Measurements from ENCODE around the gene CERCAM. TPM values are rescaled to one million over a fixed set of nuclear protein-coding genes. Genes with fewer than 3 reads are reported as not detected.

The CERCAM gene, protein sequence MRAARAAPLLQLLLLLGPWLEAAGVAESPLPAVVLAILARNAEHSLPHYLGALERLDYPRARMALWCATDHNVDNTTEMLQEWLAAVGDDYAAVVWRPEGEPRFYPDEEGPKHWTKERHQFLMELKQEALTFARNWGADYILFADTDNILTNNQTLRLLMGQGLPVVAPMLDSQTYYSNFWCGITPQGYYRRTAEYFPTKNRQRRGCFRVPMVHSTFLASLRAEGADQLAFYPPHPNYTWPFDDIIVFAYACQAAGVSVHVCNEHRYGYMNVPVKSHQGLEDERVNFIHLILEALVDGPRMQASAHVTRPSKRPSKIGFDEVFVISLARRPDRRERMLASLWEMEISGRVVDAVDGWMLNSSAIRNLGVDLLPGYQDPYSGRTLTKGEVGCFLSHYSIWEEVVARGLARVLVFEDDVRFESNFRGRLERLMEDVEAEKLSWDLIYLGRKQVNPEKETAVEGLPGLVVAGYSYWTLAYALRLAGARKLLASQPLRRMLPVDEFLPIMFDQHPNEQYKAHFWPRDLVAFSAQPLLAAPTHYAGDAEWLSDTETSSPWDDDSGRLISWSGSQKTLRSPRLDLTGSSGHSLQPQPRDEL
- total RNA-seq (ENCODE audit: insufficient read depth, low replicate concordance), result 105 TPM

DNA sequence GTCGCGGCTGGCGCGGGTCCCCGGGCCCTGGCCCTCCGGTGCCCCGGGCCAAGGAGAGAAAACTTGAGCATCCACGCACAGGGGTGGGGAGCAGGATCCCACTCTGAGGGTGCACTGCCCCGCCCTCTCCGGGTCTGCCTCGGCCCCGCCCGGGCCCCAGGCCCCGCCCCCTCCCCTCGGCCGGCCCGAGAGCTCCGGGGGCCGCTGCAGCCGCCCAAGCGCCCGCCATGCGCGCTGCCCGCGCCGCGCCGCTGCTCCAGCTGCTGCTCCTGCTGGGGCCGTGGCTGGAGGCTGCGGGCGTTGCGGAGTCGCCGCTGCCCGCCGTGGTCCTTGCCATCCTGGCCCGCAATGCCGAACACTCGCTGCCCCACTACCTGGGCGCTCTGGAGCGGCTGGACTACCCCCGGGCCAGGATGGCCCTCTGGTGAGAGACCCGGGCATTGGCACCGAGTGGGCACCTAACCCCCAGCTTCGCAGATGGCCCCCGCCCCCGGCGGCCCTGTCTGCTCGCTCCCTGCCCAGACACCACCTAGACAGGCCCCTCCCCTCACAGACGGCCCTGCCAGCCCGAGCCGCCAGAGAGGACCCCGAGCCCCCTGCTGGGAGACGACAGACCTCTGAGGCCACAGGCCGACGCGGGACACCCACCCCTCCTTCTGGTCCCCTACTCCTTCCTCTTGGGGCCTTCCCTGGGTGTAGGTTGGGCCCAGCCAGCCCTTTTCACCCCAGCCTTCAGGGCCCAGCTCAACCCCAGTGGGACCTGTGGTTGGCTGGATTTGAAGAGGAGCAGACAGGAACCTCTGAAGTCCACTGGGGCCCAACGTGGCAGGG is at the start of gene CERCAM:
TSS of gene CERCAM (plus strand) at position 207 of the 831 bp plus-strand sequence. CDS start at position 228, 21 bp downstream.
- DNase-seq (ENCODE audit: low spot score), result peak; percentile 77

DNA sequence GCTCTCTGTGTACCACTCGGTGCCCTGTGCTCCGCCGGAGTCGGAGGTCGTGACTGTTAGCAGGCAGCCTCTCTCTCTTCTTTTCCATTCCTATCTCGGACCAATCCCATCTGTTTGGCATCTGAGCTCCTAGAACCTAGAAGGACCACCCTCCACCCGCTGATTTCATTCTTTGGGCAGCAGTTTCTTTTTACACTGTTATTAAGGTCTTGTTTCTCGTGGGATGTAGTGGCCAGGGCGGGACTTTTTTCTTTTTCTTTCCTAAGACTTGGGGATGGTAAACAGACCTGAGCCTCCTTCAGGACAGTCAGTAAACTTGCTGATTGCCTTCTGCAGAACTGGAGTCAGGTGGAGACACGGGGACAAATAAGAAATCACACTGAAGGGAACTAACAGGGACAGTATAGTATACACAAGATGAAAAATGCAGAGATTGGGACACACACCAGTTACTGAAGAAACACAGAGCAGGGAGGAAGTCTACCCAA is 49.0 kb upstream of the CERCAM start:
- DNase-seq (ENCODE audit: low spot score), result no peak

DNA sequence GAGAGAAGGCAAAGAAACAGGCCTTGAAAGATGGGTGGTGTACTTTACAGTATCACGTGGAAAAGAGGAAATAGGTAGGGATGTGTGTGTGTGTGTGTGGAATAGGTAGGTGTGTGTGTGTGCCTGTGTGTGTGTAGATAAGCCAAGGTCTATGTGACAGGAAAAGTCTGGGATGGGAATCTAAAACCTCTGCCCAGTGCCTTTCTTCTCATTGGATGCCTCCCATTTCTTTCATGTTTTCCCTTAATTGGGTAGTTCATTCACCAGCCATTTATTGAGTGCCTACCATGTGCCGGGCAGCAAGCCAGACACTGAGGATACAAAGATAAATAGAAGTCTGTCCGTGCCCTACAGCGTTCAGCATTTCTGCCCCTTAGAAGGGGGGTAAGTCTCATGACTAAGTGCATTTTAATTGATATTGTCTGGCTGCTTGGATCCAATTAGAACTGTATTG is 48.4 kb upstream of the CERCAM start:
- DNase-seq (ENCODE audit: low spot score), result no peak

GRCh38 chr9:128372784-128373183 is 47.9 kb upstream of the CERCAM start:
- DNase-seq (ENCODE audit: low spot score), result no peak

DNA sequence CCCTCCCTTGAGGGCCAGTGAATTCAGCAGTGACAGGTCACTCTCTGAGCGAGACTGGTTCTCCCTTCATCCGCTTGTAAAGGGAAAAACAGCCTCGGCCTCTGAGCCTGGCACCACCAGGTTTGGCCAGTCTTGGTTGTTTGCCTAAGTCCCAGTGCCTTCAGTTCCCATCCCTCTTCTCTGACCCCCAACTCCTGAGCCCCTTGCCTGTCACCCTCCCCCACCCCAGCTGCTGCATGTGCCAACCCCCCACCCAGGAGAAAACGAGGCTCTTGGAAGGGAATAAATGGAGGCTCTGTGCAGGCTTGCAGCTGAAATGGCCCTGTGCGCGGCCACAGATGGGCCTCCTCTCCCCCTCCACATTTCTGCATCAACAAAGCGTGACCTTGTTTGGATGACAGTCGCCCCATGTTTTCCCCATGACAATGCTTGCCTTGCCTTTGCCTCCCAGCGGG is 46.4 kb upstream of the CERCAM start:
- no peak for DNase-seq (ENCODE audit: low spot score)

DNA sequence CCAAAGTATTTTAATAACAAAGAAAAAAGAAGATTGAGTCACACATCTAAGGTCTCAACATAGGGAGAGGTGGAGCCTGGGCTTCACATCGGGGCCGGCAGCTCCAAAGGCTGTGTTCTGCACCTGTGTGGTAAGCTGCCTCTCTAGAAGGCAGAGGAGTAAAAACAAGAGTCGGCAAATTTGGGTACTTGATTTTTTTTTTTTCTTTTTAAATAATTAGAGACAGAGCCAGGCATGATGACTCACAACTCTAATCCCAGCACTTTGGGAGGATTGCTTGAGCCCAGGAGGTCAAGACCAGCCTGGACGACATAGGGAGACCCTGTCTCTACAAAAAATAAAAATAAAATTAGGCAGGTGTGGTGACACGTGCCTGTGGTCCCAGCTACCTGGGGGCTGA is 44.8 kb upstream of the CERCAM start:
- no peak for DNase-seq (ENCODE audit: low spot score)

- no peak for DNase-seq (ENCODE audit: low spot score)
These were observed 38.4 kb upstream of the CERCAM start for GRCh38 chr9:128382261-128382660.

- DNase-seq (ENCODE audit: low spot score), result no peak
These were observed 37.5 kb upstream of the CERCAM start for GRCh38 chr9:128383007-128383753.

GRCh38 chr9:128383791-128384190 is 36.9 kb upstream of the CERCAM start:
- no peak for DNase-seq (ENCODE audit: low spot score)

GRCh38 chr9:128384801-128385495 is 35.7 kb upstream of the CERCAM start:
- DNase-seq (ENCODE audit: low spot score), result no peak

DNA sequence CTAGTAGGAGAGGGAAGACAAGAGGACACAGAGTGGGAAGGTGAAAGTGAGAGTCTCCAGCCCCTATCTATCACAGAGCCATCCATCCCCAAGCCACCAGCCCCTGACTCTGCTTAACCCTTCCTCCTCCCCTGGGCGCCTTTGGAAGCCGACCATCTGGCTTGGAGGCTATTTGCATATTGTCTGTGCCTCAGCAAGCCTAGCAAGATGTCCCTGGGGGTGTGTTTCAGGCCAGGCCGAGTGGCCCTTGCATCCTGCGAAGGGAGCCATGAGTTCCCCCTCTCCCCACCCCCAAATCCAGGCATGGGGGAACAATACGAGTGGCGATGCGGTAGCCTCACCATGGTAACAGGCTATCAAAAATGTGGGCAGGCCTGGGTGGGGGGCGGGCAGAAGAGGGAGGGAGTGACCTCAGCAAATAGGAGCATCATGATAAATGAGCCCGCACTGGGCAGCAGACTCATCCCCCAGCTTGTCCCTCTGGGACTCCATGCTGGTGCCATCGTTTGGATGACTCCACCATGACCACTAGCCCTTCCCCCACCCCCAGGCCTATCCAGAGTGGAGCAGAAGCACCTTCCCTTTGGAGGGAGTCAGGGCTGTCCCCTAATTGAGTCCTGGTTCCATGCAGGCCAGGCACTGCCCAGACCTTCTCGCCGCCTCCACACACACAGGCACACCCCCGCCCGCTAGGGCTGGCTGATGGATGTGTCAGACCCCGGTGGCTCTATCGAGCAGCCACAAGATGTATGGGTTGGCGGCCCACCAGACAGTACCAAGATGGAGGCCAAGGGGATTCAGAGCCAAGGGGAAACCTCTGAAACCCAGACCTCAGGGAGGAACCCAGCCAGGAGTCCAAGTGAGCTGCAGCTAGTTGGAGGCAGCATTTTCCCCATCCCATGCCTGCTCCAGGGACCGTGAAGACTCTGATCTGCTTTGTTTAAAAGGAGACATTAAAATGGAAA is 34.9 kb upstream of the CERCAM start:
- no peak for DNase-seq (ENCODE audit: low spot score)

GRCh38 chr9:128388150-128388549 is 32.5 kb upstream of the CERCAM start:
- DNase-seq (ENCODE audit: low spot score), result no peak

GRCh38 chr9:128389395-128390149 is 31.1 kb upstream of the CERCAM start:
- DNase-seq (ENCODE audit: low spot score), result no peak

DNA sequence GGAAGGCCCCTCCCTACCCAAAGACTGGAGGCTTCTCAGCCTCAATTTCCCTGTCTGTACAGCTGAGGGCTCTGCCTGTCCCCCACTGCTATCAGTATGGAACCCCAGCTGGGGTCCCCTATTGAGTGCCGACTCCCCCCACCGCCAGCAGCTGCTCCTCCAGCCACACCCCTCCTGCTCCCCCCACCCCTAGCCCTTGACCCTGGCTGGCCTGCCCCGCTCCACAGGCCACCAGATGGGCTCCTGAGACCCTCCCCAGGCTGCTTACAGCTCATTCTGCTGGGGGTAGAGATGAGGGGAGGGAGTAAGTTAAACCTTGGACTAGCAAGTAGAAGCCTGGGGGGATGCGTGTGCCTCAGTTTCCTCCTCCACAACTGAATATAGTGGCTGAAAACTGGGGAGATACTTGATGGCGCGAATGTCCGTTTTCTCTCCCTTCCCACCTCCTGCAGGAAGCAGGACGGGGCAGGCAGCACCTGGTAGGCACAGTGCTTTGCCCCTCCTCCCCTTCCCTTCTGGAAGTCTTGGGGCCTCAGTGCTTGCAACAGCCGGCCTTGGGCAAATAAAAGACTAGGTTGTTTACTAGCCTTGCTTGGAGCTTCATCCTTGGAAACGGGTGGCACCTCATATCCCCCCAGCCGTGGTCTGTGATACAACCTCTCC is 30.4 kb upstream of the CERCAM start:
- DNase-seq (ENCODE audit: low spot score), result no peak

DNA sequence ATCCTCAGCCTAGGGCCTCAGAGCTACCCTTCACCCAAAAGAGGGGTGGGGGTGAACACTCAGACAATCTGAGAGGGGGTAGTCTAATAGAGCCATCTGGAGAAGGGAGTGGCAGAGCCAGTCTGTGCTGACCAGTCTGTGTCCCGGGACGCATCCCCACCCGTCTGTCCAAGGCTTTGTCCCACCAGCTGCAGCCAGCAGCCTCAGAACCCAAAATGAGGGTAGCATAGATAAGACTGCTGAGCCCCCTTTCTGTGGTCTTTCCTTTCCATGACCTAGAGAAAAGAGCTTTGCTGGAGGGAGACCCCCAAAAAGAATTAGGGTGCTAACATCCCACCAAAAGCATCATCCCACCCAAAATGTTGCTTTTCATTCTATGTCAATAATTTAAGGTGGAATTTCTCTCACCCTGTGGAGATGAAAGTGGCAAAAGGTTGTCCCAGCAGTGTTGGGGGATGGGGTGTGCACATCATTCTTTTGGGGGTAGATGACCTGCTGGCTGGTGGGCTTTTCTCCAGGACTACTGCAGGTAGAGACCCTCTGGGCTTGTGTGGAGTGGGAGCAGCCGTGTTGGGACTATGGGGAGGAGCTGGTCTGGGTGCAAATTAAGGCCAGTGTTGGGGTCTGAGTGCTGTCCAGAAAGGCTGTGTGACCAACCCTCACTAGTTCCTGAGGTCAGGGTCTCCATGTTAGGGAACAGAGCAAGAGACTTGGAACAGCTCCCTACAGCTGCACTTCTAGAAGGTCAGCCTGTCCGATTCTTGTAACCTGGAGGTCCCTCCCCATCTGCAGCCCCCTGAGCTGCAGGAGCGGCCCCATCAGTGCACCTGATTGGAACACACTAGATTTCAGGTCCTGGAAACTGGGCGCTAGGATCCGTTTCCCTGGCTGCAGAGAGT is 29.6 kb upstream of the CERCAM start:
- no peak for DNase-seq (ENCODE audit: low spot score)

- DNase-seq (ENCODE audit: low spot score), result no peak
These were observed 28.7 kb upstream of the CERCAM start for GRCh38 chr9:128391956-128392301.

Data from umbilical cord (tissue), 2 donors.